HepG2 (cell line): ENCODE results near the gene CCDC183.

ENCODE experiments used
- IKZF4 ChIP-seq: sonication (generic); formaldehyde crosslinking; IDR thresholded peaks from 2 replicates; pipeline ENCODE4 v1.5.1; 2020; ENCODE audit warnings: borderline replicate concordance, mild to moderate bottlenecking, low read depth, missing genetic modification reagents; ENCODE audit errors: not compliant biosample characterization
- JUND ChIP-seq: sonication (generic); formaldehyde crosslinking; IDR thresholded peaks from 2 replicates; pipeline ENCODE4 v1.8.0; 2022; ENCODE audit warnings: mild to moderate bottlenecking, missing genetic modification reagents
- SMARCC2 ChIP-seq: fragments of 450-650 bp; IDR thresholded peaks from 2 replicates; pipeline ENCODE4 v1.6.1; 2017; ENCODE audit warnings: antibody characterized with exemption, mild to moderate bottlenecking

DNA sequence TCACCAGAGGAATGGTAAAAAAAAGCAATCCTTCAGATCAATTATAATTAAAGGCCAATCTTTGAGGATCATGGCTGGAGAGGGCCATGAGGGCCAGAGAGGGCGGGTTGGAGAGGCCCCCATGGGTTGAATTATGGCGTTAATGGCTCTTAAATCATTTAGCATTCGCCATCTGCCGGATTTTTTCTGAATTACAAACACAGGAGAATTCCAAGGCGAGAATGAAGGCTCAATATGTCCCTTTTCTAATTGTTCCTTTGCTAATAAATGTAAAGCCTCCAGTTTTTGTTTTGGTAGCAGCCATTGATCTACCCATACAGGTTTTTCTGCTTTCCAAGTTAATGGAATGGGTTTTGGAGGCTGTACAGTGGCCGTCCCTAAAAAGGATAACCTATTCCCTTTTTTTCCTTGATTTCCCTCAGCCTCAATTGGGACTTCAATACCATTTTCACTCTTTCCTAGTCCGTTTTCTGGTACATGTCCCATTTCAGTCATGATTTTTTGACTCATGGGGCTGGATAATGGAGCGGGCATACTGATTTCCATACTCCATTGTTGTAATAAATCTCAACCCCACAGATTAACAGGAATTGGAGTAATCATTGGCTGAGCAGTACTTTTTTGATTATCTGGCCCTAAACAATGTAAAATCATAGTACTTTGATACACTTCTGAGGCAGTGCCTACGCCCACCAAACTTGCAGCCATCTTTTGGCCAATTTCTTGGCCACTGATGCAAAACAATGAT is 11.7 kb upstream of the CCDC183 start:
- no peak for TF ChIP-seq SMARCC2
- no peak for TF ChIP-seq JUND (CRISPR knock-in tag)
- no peak for TF ChIP-seq IKZF4 (CRISPR knock-in tag)
